ENCODE results near the gene MAG. TPM values are rescaled to one million over a fixed set of nuclear protein-coding genes. Genes with fewer than 3 reads are reported as not detected.

The MAG gene
- total RNA-seq, 1 donor from 2014 or later = not detected

DNA sequence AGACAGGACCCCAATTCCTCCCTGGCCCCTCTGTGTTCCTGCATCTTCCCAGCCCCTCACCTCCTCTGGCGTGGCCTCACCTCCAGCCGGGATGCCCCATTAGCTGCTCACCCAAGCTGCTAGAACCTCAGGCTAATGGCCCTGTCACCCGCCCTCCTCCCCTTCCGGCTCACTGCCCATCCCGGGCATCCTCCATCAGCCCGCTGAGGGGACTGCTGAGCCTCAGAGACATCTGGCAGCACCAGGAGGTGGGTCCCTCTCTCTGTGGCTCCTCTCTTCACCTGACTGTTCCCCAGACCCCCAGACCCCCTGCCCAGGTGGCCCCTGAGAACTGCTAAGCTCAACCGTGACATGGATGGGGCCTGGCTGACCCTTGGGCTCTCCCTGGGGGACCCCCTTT, 58.6 kb downstream of the MAG start:
- H3K4me1 ChIP-seq = no peaks in the 10 kb centered on the region
- peaks cover 13% of the 10 kb centered on the region for H3K27me3 Mint-ChIP-seq (ENCODE audit: insufficient read depth, low read depth)
- H3K27ac Mint-ChIP-seq = no peak overlapping the region
- DNase-seq (ENCODE audit: low spot score) = no peak
- no peaks in the 10 kb centered on the region for H3F3A ChIP-seq (ENCODE audit: low read depth)
- H3K36me3 Mint-ChIP-seq = no peaks in the 10 kb centered on the region
- TF ChIP-seq EZH2 (IDR thresholded peaks at IDR 0.05) (no peak), EZH2phosphoT487 (IDR thresholded peaks at IDR 0.05) (no peak), CTCF (IDR thresholded peaks at IDR 0.05) (no peak)
- H3K27ac ChIP-seq = no peak overlapping the region
- no peak overlapping the region for H3K4me3 ChIP-seq
- no peak overlapping the region for H3K4me3 Mint-ChIP-seq
- no peaks in the 10 kb centered on the region for H3K36me3 ChIP-seq
- H3K4me2 ChIP-seq = no peak overlapping the region
- no peak overlapping the region for H2AFZ ChIP-seq (replicated peaks)
- H3K79me2 ChIP-seq (ENCODE audit: low read depth) = no peaks in the 10 kb centered on the region
- H4K20me1 ChIP-seq (ENCODE audit: low read depth) = no peaks in the 10 kb centered on the region
- H3K4me1 Mint-ChIP-seq = peaks cover 8% of the 10 kb centered on the region
- H3K27me3 ChIP-seq = peaks cover 41% of the 10 kb centered on the region
- no peaks in the 10 kb centered on the region for H3K9me3 ChIP-seq (ENCODE audit: low read depth)
- no peaks in the 10 kb centered on the region for H3K9me3 Mint-ChIP-seq
- H3K9ac ChIP-seq = no peak overlapping the region

DNA sequence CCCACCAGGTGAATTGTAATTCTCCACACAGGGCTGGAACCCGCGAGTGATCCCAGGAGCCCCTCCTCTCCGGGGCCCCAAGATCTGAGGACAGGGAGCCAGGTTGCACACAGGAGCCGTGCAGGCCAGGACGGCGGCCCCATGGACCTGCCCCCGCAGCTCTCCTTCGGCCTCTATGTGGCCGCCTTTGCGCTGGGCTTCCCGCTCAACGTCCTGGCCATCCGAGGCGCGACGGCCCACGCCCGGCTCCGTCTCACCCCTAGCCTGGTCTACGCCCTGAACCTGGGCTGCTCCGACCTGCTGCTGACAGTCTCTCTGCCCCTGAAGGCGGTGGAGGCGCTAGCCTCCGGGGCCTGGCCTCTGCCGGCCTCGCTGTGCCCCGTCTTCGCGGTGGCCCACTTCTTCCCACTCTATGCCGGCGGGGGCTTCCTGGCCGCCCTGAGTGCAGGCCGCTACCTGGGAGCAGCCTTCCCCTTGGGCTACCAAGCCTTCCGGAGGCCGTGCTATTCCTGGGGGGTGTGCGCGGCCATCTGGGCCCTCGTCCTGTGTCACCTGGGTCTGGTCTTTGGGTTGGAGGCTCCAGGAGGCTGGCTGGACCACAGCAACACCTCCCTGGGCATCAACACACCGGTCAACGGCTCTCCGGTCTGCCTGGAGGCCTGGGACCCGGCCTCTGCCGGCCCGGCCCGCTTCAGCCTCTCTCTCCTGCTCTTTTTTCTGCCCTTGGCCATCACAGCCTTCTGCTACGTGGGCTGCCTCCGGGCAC, 59.6 kb downstream of the MAG start:
- H3K36me3 ChIP-seq = no peaks in the 10 kb centered on the region
- no peak for DNase-seq (ENCODE audit: low spot score)
- no peaks in the 10 kb centered on the region for H3K79me2 ChIP-seq (ENCODE audit: low read depth)
- peaks cover 40% of the 10 kb centered on the region for H3K27me3 ChIP-seq
- Mint-ChIP-seq H3K36me3 (no peaks in the 10 kb centered on the region), H3K9me3 (no peaks in the 10 kb centered on the region), H3K4me3 (no peak overlapping the region), H3K27ac (no peak overlapping the region), H3K27me3 (ENCODE audit: insufficient read depth, low read depth) (peaks cover 13% of the 10 kb centered on the region), H3K4me1 (peaks cover 8% of the 10 kb centered on the region)
- TF ChIP-seq EZH2phosphoT487 (IDR thresholded peaks at IDR 0.05) (no peak), EZH2 (IDR thresholded peaks at IDR 0.05) (no peak), CTCF (IDR thresholded peaks at IDR 0.05) (no peak)
- no peak overlapping the region for H2AFZ ChIP-seq (replicated peaks)
- H3K27ac ChIP-seq = no peak overlapping the region
- no peak overlapping the region for H3K9ac ChIP-seq
- no peaks in the 10 kb centered on the region for H3K9me3 ChIP-seq (ENCODE audit: low read depth)
- no peak overlapping the region for H3K4me3 ChIP-seq
- no peaks in the 10 kb centered on the region for H3F3A ChIP-seq (ENCODE audit: low read depth)
- H3K4me1 ChIP-seq = no peaks in the 10 kb centered on the region
- no peaks in the 10 kb centered on the region for H4K20me1 ChIP-seq (ENCODE audit: low read depth)
- no peak overlapping the region for H3K4me2 ChIP-seq

GRCh38 chr19:35352177-35352447, 60.2 kb downstream of the MAG start:
- no peak overlapping the region for H2AFZ ChIP-seq (replicated peaks)
- no peaks in the 10 kb centered on the region for H3K9me3 Mint-ChIP-seq

More at GRCh38 chr19:35352177-35352447, 60.2 kb downstream of the MAG start:
- no peak overlapping the region for H3K27ac Mint-ChIP-seq
- H3K9me3 ChIP-seq (ENCODE audit: low read depth) = no peaks in the 10 kb centered on the region
- H3K4me1 Mint-ChIP-seq = peaks cover 8% of the 10 kb centered on the region
- TF ChIP-seq CTCF (IDR thresholded peaks at IDR 0.05) = no peak
- TF ChIP-seq EZH2phosphoT487 (IDR thresholded peaks at IDR 0.05) = no peak
- no peak for TF ChIP-seq EZH2 (IDR thresholded peaks at IDR 0.05)
- no peak overlapping the region for H3K27ac ChIP-seq
- H3K27me3 ChIP-seq = peaks cover 34% of the 10 kb centered on the region
- no peaks in the 10 kb centered on the region for H3K36me3 Mint-ChIP-seq
- no peak overlapping the region for H3K9ac ChIP-seq
- no peak overlapping the region for H3K4me3 ChIP-seq
- H3K27me3 Mint-ChIP-seq (ENCODE audit: insufficient read depth, low read depth) = peaks cover 11% of the 10 kb centered on the region
- no peaks in the 10 kb centered on the region for H3K4me1 ChIP-seq
- no peaks in the 10 kb centered on the region for H3K79me2 ChIP-seq (ENCODE audit: low read depth)
- DNase-seq (ENCODE audit: low spot score) = no peak
- no peak overlapping the region for H3K4me3 Mint-ChIP-seq
- no peak overlapping the region for H3K4me2 ChIP-seq
- H3F3A ChIP-seq (ENCODE audit: low read depth) = no peaks in the 10 kb centered on the region
- no peaks in the 10 kb centered on the region for H3K36me3 ChIP-seq
- H4K20me1 ChIP-seq (ENCODE audit: low read depth) = no peaks in the 10 kb centered on the region
